Hepatocyte (in vitro differentiated cells): ENCODE results near the gene LONP2. TPM values are rescaled to one million over a fixed set of nuclear protein-coding genes. Genes with fewer than 3 reads are reported as not detected.

Experiments
- DNase-seq: peaks from one replicate; pipeline ENCODE4 v3.0.0-alpha.2; 2016; ENCODE audit warnings: low spot score
- H2AFZ ChIP-seq: fragments of 200-600 bp; sonication (generic); 2 replicates; pipeline ENCODE4 v1.6.0; 2016; ENCODE audit warnings: antibody characterized with exemption, mild to moderate bottlenecking
- H3K27ac ChIP-seq: fragments of 200-600 bp; sonication (generic); 2 replicates; pipeline ENCODE4 v1.5.1; 2016; ENCODE audit warnings: mild to moderate bottlenecking
- H3K27me3 ChIP-seq: fragments of 200-600 bp; sonication (generic); 2 replicates; pipeline ENCODE4 v1.6.1; 2016
- H3K36me3 ChIP-seq: fragments of 200-600 bp; sonication (generic); replicated peaks from 2 replicates; pipeline ENCODE4 v1.5.1; 2016; ENCODE audit warnings: low read depth; ENCODE audit not compliant: insufficient read depth
- H3K4me1 ChIP-seq: fragments of 200-600 bp; sonication (generic); 2 replicates; pipeline ENCODE4 v1.5.1; 2016; ENCODE audit warnings: mild to moderate bottlenecking, moderate library complexity; ENCODE audit not compliant: insufficient read depth
- H3K4me2 ChIP-seq: fragments of 200-600 bp; sonication (generic); 2 replicates; pipeline ENCODE4 v1.6.0; 2016
- H3K4me3 ChIP-seq: fragments of 200-600 bp; sonication (generic); 2 replicates; pipeline ENCODE4 v1.5.1; 2016; ENCODE audit warnings: mild to moderate bottlenecking
- H3K79me2 ChIP-seq: fragments of 200-600 bp; sonication (generic); 2 replicates; pipeline ENCODE4 v1.6.0; 2017; ENCODE audit warnings: mild to moderate bottlenecking
- H3K9me2 ChIP-seq: fragments of 200-600 bp; sonication (generic); replicated peaks from 2 replicates; pipeline ENCODE4 v1.6.0; 2017; ENCODE audit warnings: mild to moderate bottlenecking; ENCODE audit not compliant: insufficient read depth
- H3K9me3 ChIP-seq: fragments of 200-600 bp; sonication (generic); 2 replicates; pipeline ENCODE4 v1.5.1; 2016; ENCODE audit warnings: low read depth, mild to moderate bottlenecking
- H4K20me1 ChIP-seq: fragments of 200-600 bp; sonication (generic); 2 replicates; pipeline ENCODE4 v1.6.0; 2016; ENCODE audit warnings: mild to moderate bottlenecking; ENCODE audit not compliant: insufficient read depth, poor library complexity, severe bottlenecking
- EZH2 ChIP-seq: fragments of 200-600 bp; sonication (generic); IDR thresholded peaks from 2 replicates; pipeline ENCODE4 v1.6.1; 2016; ENCODE audit warnings: antibody characterized with exemption, mild to moderate bottlenecking, borderline replicate concordance
- EZH2phosphoT487 ChIP-seq: fragments of 200-600 bp; sonication (generic); IDR thresholded peaks from one replicate; pipeline ENCODE4 v1.6.1; 2018; ENCODE audit warnings: antibody characterized with exemption, mild to moderate bottlenecking, low read depth, moderate library complexity; ENCODE audit not compliant: unreplicated experiment, severe bottlenecking
- WGBS: methylation state at CpG from one replicate; pipeline ENCODE4 v1.1.6; 2016; ENCODE audit warnings: low lambda C conversion rate; ENCODE audit errors: missing lambda C conversion rate; 5-methylcytosine and 5-hydroxymethylcytosine counted together
- polyA plus RNA-seq: library from polyadenylated mRNA; unstranded; fragments of >200 nt; fragmentation: Nextera tagmentation; extraction: Ambion mirVana; gene quantifications from 2 replicates; pipeline ENCODE4 v1.2.1, GENCODE V29; 2016
- total RNA-seq: library from RNA; depleted of rRNA; stranded (reverse); fragments of >200 nt; gene quantifications from 2 replicates; pipeline ENCODE4 v1.2.3, GENCODE V29; 2014
- TF ChIP-seq, protein P1 (sequence below): fragments of 200-600 bp; sonication (generic); IDR thresholded peaks from 2 replicates; pipeline ENCODE4 v1.5.1; 2016; ENCODE audit warnings: antibody characterized with exemption, mild to moderate bottlenecking; ENCODE audit not compliant: poor library complexity

The LONP2 gene
- total and polyA plus RNA-seq, 2 experiments from 2014 or later: 30.1 to 56.8 TPM

DNA sequence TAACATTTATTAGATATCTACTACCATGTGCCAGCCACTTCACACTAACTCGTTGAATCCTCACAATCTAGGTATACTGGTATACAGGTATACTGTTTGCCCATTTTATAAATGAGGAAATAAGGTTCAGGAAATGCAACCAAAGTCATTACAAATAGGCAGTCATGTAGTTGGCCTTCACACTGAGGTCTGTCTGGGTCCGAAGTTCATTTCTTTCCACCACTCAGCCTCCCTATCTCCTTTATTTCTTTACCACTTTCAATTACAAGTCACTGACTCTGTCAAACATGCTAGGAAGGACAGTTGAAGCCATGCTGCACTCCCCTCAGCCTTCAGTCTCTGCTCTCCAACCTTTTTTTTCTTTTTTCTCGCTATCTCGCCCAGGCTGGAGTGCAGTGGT lies 161.8 kb downstream of the LONP2 start:
- no peaks in the 10 kb centered on the region for H3K79me2 ChIP-seq
- peak; percentile 50 for DNase-seq
- no peak overlapping the region for H3K4me3 ChIP-seq
- H3K9me2 ChIP-seq: no peaks in the 10 kb centered on the region
- no peak overlapping the region for H2AFZ ChIP-seq
- no peaks in the 10 kb centered on the region for H3K9me3 ChIP-seq
- no peaks in the 10 kb centered on the region for H3K36me3 ChIP-seq
- peaks cover 12% of the 10 kb centered on the region for H3K4me1 ChIP-seq
- peak overlapping the region; percentile 81 for H3K27ac ChIP-seq
- H3K27me3 ChIP-seq: no peaks in the 10 kb centered on the region
- WGBS: 83% methylated on average over 4 of the region's 4 CpGs
- no peak overlapping the region for H3K4me2 ChIP-seq
- no peak for TF ChIP-seq EZH2
- TF ChIP-seq, protein P1, sequence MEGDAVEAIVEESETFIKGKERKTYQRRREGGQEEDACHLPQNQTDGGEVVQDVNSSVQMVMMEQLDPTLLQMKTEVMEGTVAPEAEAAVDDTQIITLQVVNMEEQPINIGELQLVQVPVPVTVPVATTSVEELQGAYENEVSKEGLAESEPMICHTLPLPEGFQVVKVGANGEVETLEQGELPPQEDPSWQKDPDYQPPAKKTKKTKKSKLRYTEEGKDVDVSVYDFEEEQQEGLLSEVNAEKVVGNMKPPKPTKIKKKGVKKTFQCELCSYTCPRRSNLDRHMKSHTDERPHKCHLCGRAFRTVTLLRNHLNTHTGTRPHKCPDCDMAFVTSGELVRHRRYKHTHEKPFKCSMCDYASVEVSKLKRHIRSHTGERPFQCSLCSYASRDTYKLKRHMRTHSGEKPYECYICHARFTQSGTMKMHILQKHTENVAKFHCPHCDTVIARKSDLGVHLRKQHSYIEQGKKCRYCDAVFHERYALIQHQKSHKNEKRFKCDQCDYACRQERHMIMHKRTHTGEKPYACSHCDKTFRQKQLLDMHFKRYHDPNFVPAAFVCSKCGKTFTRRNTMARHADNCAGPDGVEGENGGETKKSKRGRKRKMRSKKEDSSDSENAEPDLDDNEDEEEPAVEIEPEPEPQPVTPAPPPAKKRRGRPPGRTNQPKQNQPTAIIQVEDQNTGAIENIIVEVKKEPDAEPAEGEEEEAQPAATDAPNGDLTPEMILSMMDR: no peak
- TF ChIP-seq EZH2phosphoT487: no peak
- H4K20me1 ChIP-seq: no peaks in the 10 kb centered on the region

Other genes starting within 250 kb of the LONP2 start
- not detected in 2 replicates for gene ABCC12, start 88.3 kb upstream of the LONP2 start, total RNA-seq
- not detected in 2 replicates for gene ABCC12, start 88.3 kb upstream of the LONP2 start, polyA plus RNA-seq
- gene ABCC11, start 3.2 kb downstream of the LONP2 start, total RNA-seq: 0.88 and 2.0 TPM in 2 replicates
- gene ABCC11, start 3.2 kb downstream of the LONP2 start, polyA plus RNA-seq: 0.27 and 0.50 TPM in 2 replicates
- gene SIAH1, start 141.1 kb downstream of the LONP2 start, total RNA-seq: 40.3 and 45.5 TPM in 2 replicates
- 38.8 and 39.2 TPM in 2 replicates for gene SIAH1, start 141.1 kb downstream of the LONP2 start, polyA plus RNA-seq